ENCODE measurements around the gene CAT.

Gene CAT

DNA sequence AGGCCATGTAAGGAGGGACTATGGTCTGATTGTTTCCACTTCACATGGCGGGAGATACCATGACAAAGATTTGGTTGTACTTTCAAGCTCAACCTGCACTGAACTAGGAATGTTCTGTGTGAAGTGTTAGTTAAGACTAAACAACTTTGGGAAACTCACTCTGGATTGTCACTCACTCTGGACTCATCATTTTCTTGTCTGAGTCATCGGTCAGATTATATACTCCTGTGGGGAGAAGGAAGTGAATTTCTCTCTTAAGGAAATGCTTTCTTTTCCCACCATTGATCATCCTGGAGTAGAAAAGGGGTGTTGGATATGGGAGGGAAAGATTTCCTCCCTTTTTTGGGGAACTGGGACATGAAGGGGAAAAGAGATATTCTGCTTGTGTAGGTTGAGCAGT, 26.9 kb upstream of the CAT start:
- H3K4me3 ChIP-seq (ENCODE audit: low read depth, low read length): no peak overlapping the region
- TF ChIP-seq, protein P1, sequence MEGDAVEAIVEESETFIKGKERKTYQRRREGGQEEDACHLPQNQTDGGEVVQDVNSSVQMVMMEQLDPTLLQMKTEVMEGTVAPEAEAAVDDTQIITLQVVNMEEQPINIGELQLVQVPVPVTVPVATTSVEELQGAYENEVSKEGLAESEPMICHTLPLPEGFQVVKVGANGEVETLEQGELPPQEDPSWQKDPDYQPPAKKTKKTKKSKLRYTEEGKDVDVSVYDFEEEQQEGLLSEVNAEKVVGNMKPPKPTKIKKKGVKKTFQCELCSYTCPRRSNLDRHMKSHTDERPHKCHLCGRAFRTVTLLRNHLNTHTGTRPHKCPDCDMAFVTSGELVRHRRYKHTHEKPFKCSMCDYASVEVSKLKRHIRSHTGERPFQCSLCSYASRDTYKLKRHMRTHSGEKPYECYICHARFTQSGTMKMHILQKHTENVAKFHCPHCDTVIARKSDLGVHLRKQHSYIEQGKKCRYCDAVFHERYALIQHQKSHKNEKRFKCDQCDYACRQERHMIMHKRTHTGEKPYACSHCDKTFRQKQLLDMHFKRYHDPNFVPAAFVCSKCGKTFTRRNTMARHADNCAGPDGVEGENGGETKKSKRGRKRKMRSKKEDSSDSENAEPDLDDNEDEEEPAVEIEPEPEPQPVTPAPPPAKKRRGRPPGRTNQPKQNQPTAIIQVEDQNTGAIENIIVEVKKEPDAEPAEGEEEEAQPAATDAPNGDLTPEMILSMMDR (IDR thresholded peaks at IDR 0.05; ENCODE audit: low read depth, low read length): no peak
- in situ Hi-C loops (cut with HindIII; ENCODE audit: low sequenced_read_pairs): no loop called here
- no peak for DNase-seq (ENCODE audit: low read depth, low spot score)

DNA sequence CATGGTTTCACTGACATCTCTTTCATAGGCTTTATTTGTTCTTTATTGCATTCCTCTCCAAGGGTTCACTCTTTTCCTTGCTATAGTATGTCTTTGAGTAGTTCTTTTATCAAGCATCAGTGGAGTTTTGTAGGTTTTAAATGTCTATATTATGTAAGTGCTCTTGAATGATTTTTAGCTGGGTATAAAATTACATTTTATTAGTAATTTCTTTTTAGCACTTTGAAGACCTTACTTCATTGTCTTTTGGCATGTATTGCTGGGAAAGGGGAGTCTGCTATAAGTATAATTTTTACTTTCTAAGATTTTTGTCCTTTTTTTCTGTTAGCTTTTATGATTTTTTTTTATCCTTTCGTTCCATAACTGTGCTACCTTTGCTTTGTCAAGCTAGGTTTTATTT, 25.5 kb upstream of the CAT start:
- H3K4me3 ChIP-seq (ENCODE audit: low read depth, low read length): no peak overlapping the region
- no peak for DNase-seq (ENCODE audit: low read depth, low spot score)
- TF ChIP-seq, protein P1 (IDR thresholded peaks at IDR 0.05; ENCODE audit: low read depth, low read length): no peak
- in situ Hi-C loops (cut with HindIII; ENCODE audit: low sequenced_read_pairs): no loop called here

DNA sequence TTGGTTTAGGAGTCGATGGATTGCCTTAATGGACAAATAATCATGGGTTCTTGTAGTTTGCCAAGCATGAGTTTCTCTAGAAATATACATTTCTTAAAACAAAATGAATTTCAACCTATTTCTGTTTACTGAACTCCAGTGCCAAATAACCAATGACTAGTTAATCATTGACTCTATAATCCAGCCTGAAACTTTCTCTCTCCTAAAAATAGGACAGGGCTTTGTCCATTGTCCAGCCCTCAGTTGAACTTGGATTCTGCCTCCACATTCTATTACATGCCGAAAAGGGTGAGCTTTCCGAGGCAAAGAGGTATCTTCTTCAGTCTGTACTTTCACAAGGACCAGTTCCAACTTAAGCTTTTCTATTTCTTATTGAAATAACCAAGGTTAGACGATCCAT, 23.2 kb upstream of the CAT start:
- H3K4me3 ChIP-seq (ENCODE audit: low read depth, low read length): no peak overlapping the region
- DNase-seq (ENCODE audit: low read depth, low spot score): no peak
- TF ChIP-seq, protein P1 (IDR thresholded peaks at IDR 0.05; ENCODE audit: low read depth, low read length): no peak
- in situ Hi-C loops (cut with HindIII; ENCODE audit: low sequenced_read_pairs): no loop called here

DNA sequence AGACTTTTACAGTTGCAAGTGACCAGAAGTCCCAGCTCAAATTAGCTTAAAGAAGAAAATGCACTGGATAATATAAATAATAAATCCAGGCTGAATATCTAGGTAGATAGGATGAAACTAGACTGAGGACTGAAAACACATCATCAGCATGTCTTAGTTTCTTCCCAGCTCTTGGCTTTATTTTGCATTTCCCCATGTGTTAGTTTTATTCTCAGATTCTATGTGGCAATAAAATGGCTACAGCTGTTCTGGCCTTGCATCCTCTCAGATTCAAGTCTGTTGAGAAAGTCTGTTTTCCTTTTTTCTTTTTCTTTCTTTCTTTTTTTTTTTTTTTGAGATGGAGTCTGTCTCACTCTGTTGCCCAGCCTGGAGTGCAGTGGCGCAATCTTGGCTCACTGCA, 22.6 kb upstream of the CAT start:
- in situ Hi-C loops (cut with HindIII; ENCODE audit: low sequenced_read_pairs): no loop called here
- TF ChIP-seq, protein P1 (IDR thresholded peaks at IDR 0.05; ENCODE audit: low read depth, low read length): no peak
- H3K4me3 ChIP-seq (ENCODE audit: low read depth, low read length): no peak overlapping the region
- DNase-seq (ENCODE audit: low read depth, low spot score): no peak

DNA sequence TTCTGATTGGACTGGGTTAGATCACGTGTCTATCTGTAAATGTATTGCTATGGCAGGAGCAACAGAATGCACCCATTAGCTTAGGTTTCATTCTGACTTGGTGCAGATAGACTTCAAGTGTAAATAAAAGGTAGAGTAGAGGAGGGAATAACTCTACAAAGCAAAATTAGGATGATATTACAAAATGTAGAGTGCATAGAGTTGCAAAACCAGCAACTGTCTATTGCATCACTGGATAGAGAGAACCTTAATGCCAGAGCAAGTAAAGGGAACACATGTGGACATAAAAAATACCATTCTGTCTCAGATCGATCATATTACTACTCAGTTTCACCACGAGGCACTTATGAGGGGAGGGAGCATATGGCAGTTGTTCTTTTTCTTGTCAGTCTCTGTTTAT, 22.0 kb upstream of the CAT start:
- in situ Hi-C loops (cut with HindIII; ENCODE audit: low sequenced_read_pairs): no loop called here
- no peak overlapping the region for H3K4me3 ChIP-seq (ENCODE audit: low read depth, low read length)
- DNase-seq (ENCODE audit: low read depth, low spot score): no peak
- TF ChIP-seq, protein P1 (IDR thresholded peaks at IDR 0.05; ENCODE audit: low read depth, low read length): no peak

DNA sequence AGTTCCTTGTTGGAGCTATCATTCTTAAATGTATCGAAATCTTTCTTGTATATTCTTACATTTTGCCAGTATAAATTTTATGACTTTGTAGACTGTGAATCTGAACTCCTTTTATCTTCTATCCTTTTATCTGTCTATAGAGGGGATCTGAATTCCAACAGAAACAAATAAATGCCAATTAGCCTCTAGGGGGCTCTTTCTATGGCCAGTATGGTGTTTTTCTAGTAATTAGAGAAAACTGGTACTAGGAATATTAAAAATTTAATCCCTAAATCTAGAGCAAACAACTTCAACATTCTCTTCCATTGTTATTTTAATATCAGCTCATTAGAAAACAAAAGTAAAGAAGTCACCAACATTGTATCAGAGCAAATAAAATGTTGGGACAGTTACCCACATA, 21.5 kb upstream of the CAT start:
- in situ Hi-C loops (cut with HindIII; ENCODE audit: low sequenced_read_pairs): no loop called here
- DNase-seq (ENCODE audit: low read depth, low spot score): no peak
- TF ChIP-seq, protein P1 (IDR thresholded peaks at IDR 0.05; ENCODE audit: low read depth, low read length): no peak
- H3K4me3 ChIP-seq (ENCODE audit: low read depth, low read length): no peak overlapping the region

DNA sequence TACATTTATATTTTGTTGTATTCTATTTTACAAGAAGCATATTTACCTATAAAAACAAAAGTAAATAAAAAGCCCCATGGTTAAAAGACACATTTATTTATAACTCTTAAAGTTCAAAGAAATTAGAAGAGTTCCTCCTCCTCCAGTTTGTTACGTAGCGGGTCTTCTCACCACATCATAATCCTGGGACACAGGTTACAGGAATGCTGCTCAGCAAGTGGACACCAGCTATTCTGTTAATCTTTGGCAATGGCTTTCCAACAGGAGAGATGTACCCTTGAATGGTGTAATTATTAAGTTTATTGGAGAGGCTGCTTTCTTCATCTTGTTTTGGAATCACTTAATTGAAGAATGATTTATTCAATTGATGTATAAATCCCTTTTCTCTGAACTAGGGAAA, 19.6 kb upstream of the CAT start:
- no peak for DNase-seq (ENCODE audit: low read depth, low spot score)
- in situ Hi-C loops (cut with HindIII; ENCODE audit: low sequenced_read_pairs): no loop called here
- no peak overlapping the region for H3K4me3 ChIP-seq (ENCODE audit: low read depth, low read length)
- TF ChIP-seq, protein P1 (IDR thresholded peaks at IDR 0.05; ENCODE audit: low read depth, low read length): no peak
